Ammon's horn (tissue), 1 donor: ENCODE measurements around the gene ZNF583.

ENCODE experiments used
- DNase-seq: peaks from one replicate; pipeline ENCODE4 v3.0.0-alpha.2; 2016; ENCODE audit warnings: low spot score

The ZNF583 gene

GRCh38 chr19:56474308-56474707, 70.2 kb downstream of the ZNF583 start:
- DNase-seq, result no peak

- no peak for DNase-seq
Measured at GRCh38 chr19:56476093-56476492, 72.0 kb downstream of the ZNF583 start.
